SIG-M5 treated with dmso at 0.1 percent for 504 hours (cell line): ENCODE measurements around the gene KAZN.

Source experiments
- DNase-seq: peaks from one replicate; lab custom pipeline; 2025; ENCODE audit not compliant: unreplicated experiment; lab: John Stamatoyannopoulos, UW

The KAZN gene

DNA sequence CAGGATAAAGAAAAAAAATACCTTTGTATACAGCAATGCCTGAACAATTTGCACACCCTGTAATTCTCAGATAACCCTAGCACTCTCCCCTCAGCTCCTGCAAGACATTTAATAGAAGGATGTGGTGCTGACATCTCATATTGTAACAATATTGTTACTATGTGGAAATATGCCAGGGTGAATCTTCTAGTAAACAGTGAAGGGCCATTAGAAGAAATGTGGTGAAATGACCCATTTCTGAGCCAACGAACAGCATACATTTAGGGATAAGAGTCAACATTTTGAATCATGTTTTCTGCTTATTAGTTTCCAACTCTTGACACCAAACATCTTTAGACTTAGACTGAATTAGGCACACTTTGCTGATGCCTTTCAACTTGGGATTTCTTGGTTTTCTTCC, 188.2 kb downstream of the KAZN start:
- DNase-seq: no peak

DNA sequence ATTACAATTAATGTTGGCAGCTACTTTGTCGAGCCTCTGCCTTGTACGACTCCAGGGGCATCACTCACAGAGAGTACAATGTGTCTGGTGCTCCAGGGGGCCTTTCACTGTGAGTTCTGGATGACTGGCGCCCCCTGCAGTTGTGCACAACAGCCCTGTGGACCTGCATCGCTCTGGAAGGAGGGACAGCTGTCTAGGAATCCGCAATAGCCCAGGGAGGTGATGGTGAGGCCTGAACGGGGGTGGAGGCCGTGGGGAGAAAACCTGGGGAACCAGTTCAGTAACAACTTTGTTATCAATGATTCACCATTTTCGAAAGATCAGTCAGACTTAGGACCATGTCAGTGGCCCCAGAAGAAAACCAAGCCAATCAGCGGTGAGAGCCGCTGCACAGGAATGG, 189.1 kb downstream of the KAZN start:
- no peak for DNase-seq

DNA sequence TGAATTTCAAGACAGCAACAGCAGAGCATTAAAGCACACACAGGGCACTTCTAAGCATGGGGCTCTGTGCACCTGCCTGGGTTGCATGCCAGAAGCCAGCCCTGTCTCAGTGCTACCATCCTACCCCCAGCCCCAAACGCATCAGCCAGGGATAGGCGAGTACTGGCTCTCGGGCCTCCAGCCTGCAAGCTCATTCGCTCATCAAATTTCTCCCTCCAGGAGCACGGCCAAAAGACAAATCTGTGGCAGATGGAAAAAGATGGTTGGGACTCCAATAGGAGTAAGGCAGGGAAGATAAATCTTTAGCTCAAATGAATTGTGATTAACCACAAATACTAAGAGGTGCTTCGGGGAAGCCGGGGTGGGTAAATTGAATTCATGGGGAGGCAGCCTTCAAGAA, 189.6 kb downstream of the KAZN start:
- no peak for DNase-seq

DNA sequence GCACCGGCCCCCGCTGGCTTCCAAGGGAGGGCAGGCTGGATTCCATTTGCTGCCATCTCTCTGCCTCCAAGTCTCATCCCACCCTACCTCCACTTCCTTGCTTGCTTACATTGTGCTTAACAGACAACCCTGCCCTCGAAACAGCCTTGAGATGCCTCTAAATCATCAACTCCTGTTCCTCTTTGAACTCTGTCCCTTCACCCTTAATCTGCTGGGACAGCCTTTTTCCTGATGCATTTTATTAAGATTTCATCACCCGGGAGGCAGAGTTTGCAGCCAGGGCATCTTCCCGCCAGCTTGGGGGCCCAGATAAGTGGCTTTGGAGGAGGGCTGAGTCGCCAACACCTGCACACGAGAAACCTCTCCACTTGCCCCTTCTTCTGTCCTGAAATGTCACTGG, 192.5 kb downstream of the KAZN start:
- no peak for DNase-seq

DNA sequence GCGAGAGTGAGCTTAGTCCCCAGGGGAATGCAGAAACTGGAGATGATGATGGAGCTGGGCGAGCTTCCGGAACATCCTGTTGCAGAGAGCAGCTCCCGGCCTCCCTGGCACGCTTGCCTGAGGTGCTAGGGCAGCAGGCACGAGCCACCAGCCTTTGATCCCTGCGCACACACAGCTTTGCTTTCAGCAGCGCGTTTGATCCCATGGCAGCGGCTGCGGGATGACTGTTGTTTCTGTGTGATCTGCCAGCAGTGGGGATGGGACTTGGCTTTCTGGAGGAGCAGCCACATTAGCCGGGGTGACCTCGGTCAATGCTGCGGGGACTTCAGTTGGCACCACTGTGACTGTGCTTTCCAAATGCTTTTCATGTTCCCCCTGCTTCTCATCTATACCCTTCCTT, 193.2 kb downstream of the KAZN start:
- no peak for DNase-seq

DNA sequence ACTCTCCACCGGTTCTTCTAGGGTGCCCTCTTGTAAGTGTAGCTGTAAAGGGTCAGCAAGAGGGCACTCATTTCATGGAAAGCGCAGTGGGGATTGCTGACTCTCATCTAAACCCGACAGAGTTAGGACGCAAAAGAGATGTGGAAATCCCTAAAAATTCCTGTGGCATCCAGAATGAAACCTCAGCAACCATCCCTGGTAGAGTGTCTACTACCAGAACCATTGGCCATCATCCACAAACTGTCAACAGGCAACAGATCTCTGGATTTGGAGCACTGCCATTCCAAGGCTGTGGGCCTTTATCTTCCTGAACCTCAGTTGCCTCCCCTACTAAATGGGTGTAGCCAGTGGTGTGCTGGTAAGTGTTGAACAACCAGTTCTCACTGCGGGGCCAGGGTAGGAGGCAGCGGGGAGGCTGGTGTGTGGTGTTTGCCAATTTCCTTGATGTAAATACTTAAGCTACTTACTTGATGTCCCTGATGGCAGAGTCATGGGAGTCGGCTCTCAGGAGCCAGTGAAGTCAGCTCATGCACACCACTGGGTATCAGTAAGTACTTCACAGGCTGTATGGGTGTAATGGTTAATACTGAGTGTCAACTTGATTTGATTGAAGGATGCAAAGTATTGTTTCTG, 195.8 kb downstream of the KAZN start:
- no peak for DNase-seq

DNA sequence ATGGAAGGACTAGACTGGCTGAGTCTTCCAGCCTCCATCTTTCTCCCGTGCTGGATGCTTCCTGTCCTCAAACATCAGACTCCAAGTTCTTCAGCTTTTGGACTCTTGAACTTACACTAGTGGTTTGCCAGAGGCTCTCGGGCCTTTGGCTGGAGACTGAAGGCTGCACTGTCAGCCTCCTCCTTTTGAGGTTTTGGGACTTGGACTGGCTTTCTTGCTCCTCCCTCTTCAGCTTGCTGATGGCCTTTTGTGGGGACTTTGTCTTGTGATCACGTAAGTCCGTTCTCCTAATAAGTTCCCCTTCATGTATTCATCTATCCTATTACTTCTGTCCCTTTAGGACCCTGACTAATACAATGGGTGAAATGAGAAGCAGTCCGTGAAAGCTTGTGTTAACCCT, 196.4 kb downstream of the KAZN start:
- no peak for DNase-seq

DNA sequence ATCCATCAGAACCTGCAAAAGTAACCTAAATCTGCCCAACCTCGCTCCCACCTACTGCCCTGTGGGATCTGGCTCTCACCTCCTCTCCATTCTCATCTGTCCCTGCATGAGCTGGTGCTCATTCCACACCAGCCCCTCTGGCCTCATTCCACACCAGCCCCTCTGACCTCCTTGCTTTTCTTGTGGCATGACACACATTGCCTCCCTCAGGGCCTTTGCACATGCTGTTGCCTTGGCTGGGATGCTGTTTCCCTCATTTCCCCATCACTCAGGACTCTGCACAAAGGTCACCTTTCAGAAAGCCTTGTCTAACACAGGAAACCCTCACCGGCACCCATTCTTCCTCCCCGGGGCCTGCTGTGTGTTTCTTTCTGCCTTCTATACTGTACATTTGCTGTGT, 197.1 kb downstream of the KAZN start:
- DNase-seq: no peak

DNA sequence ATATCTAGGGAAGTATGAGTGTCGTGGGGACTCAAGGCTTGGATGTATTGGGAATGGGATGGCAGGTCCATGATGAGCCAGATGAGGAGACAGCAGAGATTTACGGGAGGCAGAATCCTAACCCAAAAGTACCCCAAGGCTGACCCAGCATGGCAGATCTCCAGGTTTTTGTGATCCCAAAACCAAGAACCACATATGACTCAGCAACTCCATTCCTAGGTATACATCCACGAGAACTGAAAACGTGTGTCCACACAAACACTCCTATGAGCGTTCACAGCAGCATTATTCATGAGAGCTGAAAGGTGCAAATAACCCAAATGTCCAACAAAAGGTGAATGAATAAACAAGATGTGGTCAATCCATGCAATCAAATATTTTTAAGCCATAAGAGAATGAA, 201.5 kb downstream of the KAZN start:
- no peak for DNase-seq

DNA sequence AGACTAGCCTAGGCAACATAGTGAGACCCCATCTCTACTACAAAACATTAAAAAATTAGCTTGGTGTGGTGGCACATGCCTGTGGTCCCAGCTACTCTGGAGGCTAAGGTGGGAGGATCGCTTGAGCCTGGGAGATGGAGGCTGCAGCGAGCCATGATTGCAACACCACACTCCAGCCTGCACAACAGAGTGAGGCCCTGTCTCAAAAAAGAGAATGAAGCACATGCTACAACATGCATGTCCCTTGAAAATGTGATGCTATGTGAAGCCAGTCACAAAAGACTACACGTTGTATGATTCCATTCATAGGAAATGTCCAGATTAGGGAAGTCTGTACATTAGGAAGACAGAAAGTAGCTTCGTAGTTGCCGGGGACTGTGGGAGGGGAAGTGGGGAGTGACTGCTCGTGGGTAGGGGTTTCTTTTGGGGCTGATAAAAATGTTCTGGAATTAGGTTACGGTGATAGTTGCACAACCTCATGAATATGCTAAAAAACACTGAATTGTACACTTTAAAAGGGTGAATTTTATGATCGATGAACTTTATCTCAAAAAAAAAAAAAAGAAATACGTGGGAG, 202.1 kb downstream of the KAZN start:
- DNase-seq: no peak

DNA sequence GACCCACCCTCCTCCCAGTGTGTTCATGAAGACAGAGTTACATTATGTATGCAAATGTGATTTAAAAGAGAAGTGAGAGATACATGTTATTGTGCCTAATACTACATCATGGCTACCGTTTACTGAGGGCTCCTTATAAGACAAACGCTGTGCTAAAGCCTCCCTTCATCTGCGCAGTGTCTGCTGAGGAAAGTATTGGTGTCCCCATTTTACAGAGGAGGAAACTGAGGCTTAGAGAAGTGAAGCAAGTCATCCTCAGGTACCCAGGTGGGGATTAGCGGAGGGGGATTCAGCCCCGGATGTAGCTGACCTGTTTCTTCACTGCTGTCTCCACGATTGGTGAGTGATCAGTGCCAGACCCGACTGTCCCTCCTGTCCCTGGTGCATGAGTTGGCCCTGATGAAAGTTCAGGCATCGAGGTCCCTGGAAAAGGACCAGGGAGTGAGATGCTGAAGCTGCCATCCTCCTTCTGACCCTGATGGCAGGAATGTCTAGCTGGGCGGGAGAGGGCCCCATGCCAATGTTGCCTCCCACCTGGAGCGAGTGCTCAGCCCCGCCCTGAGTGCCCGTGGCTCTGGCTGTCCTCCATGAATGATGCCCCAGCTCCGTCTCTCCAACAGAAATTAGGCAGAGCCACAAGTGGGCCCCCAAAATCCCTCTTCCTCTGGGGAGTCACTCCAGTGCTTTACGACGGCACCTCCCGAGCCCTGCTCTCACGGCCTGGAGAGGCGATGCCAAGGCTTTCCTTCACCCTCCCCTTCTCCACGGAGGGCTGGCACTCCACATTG, 204.7 kb downstream of the KAZN start:
- no peak for DNase-seq

DNA sequence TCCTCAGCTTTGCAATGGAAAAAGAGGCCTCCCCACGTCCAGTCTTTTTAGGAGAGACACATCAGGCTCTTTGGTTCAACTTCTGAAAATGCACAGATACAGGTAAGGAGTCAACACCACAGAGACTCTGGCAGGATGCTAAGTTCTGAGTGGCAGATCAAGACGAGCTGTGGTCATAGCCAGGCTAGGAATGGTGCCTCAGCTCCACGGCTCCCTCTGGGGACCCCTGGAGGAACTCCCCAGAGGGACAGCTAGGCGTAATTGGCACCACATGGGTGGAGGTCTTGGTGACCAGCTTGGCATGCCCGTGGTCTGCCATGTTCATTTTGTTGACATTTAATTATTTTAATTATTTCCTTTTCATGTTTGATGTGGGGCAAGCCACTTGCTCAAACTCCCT, 206.1 kb downstream of the KAZN start:
- no peak for DNase-seq

DNA sequence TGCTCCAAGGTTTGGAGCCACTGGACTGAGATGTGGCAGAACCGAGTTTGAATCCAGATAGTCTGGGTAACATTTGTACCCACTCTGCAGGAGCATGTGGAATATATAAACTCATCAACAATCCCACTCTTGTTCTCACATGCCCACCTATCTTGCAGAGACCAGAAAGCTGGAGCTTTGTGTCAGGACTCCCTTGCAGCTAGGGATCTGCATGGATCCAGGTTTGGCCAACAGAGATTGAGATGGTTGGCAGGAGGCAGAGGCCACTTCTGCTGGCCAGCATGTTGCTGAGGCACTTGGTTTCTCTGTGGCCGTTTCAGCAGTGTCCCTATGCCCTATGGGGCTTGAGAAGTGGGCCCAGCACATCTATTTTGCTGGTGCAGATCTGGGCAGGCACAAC, 208.3 kb downstream of the KAZN start:
- DNase-seq: no peak

DNA sequence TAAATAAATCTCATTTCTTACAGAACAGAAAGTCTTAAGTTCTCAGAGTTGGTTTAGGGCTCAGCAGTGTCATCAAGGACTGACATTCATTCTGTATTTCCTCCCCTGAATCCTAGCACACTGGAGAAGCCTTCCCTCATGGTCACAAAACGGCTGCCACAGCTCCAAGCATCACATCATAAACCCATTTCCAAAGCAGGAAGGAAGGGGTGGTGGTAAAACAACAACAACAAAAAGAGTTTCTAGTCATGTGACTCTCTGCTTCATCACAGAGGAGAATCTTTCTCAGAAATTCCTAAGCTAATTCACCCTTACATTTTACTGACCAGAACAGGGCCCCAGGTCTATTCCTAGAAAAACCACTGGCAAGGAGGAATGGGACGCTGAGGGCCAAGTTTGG, 210.3 kb downstream of the KAZN start:
- DNase-seq: no peak

DNA sequence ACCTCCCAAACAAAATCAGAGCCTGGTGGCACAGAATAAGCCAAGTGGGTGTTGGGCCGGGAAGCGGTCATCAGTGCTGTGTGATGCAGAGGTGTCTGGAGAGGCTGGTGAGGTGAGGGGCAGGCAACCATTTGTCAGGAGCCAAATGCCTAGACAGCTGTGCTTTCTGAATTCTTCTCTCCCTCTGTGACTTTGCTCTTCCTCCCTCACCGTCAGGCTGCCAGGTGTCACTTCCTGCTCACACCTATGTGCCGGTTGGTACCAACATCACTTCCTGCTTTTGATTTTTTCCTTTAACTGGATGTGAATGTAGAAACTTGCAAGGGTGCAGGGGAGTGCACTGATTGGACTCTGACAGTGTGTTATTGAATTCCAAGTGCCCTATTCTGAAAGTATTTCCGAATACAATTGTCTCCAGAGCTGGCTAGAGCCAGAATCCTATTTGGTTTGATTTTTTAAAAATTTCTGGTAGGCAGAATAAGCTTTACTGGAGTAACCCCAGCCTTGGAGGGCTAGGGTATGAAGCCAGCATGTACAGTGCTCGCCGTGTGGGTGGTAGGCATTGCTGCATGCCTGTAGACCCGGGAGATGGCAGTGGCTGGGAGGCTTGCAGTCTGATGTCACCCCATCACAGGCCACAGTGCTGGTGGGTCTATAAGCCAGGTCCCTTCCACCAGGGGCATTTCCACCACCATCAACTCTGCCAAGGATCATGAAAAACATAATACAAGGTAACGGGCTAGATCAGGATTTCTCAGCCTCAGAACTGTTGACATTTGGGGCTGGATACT, 210.9 kb downstream of the KAZN start:
- DNase-seq: no peak

DNA sequence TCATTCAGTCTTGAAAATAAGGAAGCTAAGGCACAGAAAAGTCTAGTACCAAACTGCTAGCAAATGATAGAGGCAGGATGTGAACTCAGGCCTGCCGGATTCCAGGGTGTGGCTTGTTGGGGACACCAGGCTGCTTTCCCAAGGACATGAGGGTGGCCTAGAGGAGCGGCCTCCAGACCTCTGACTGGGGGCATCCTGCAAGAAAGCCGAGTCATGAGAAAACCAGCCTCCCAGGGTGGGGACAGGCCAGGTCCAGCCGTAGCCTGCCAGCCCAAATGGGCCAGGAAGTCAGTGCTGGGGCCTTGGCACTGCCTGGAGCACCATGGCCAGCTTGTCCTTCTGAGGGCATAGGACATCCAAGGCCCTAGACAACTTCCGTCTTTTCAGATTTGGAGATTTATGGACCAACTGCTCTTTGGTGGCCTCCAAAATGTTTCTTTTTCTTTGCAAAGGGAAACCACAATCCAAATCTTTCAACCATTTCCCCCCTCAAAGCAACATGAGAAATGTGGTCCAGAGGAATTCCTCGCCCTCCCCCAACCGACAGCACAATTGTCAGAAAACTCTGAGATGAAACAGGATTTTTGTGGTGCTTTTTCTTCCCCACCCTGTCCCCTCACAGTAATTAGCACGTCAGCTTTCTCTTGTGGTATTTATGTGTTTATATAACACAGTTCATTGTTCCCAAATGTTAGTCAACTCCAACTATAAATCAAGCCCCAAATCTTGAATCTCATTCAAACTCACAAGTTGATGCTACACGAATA, 212.3 kb downstream of the KAZN start:
- DNase-seq: no peak

DNA sequence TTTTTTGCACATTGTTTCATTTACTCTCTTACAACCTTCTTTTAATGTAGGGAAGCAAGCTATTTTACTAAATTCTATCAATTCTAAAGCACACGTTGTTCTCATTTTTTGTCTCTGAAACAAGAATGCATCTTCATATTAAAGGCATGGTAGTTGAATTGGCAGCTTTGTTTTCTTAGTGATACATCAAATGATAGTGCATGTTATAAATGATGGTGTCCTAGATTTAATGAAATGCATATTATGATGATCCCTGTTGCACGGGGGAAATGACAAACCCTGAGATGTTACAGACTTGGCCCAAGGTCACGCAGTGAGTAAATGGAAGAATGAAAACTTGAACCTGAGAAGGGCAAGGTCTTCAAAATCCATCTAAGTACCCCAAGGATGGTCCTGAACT, 213.1 kb downstream of the KAZN start:
- no peak for DNase-seq

DNA sequence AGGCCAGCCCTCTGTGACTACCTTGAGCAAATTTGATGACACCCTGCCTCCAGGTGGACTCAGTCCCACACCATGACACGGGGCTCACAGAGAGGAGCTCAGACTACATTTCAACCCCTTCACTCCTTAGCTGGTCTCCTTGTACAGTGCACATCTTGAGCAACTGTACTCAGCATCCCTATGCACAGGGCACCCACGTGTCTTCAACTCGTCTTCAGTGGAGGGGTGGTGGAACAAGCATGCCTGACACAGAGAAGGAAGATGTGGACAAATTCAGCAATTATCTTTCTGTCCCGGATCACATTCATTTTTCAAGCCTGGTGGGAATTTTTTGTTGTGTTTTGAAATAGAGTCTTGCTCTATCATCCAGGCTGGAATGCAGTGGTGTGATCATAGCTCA, 213.7 kb downstream of the KAZN start:
- DNase-seq: no peak

DNA sequence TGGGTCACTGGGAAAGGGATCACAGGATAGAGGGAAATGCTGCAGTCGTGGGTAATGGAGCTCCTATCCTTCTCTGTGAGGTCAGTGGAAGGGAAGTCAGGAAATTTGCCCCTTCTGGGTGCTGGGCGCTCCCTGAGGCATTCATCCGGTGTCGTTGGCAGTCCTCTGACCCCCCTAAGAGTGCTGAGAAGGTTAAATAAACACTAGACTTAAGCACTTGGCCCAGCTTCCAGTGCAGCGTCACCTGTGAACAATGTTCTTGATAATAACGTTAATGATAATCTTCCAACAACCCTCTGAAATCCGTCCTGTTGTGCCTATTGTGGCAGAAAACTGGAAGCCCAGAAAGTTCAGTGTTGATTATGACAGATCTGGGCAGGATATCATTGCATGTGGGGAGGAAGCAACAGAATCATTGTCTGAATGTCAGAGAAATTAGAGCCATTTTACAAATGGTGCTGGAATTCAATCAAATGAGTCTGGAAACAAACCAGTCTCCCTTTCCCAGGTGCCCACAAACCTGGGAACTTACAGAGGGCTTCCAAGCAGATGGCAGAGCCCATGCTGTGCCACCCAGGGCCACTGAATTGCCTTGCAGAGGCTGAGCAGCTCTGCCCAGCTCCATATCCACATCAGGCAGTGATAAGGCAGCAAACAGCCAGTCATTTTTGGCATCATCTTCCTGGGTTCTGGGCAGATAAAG, 216.8 kb downstream of the KAZN start:
- no peak for DNase-seq
